Stimulated activated CD4-positive, alpha-beta T cell treated with anti-CD3 and anti-CD28 coated beads, Interleukin-15, amount 100 ng/mL, for 48 hours (primary cell): ENCODE measurements around the gene KCNIP1.

ENCODE experiments used
- DNase-seq, 2 donors: peaks; one replicate each; pipeline ENCODE4 v3.0.0-alpha.2; 2020; ENCODE audit warnings: low read depth in 2 of 2

The KCNIP1 gene

GRCh38 chr5:170715141-170715540 lies 211.3 kb downstream of the KCNIP1 start:
- no peak for DNase-seq

GRCh38 chr5:170716396-170716795 lies 212.6 kb downstream of the KCNIP1 start:
- DNase-seq, result no peak

GRCh38 chr5:170719551-170719950 lies 215.7 kb downstream of the KCNIP1 start:
- no peak for DNase-seq

GRCh38 chr5:170720179-170720578 lies 216.4 kb downstream of the KCNIP1 start:
- no peak for DNase-seq

- DNase-seq, result no peak
These were observed 217.2 kb downstream of the KCNIP1 start for GRCh38 chr5:170720984-170721383.

GRCh38 chr5:170721681-170722080 lies 217.9 kb downstream of the KCNIP1 start:
- DNase-seq, result no peak

GRCh38 chr5:170722316-170722715 lies 218.5 kb downstream of the KCNIP1 start:
- no peak for DNase-seq

GRCh38 chr5:170731052-170731451 lies 227.2 kb downstream of the KCNIP1 start:
- DNase-seq, result no peak

- no peak for DNase-seq
These were observed 228.9 kb downstream of the KCNIP1 start for GRCh38 chr5:170732685-170733084.

- no peak for DNase-seq
These were observed 233.1 kb downstream of the KCNIP1 start for GRCh38 chr5:170736966-170737365.

GRCh38 chr5:170737591-170737990 lies 233.8 kb downstream of the KCNIP1 start:
- no peak for DNase-seq

- no peak for DNase-seq
These were observed 235.0 kb downstream of the KCNIP1 start for GRCh38 chr5:170738840-170739239.

- no peak for DNase-seq
These were observed 235.6 kb downstream of the KCNIP1 start for GRCh38 chr5:170739446-170739845.

- no peak for DNase-seq
These were observed 236.9 kb downstream of the KCNIP1 start for GRCh38 chr5:170740551-170741205.

GRCh38 chr5:170741801-170742200 lies 238.0 kb downstream of the KCNIP1 start:
- no peak for DNase-seq

- DNase-seq, result no peak
These were observed 240.0 kb downstream of the KCNIP1 start for GRCh38 chr5:170743876-170744212.

GRCh38 chr5:170745481-170746071 lies 241.8 kb downstream of the KCNIP1 start:
- no peak for DNase-seq

- DNase-seq, result no peak
These were observed 242.5 kb downstream of the KCNIP1 start for GRCh38 chr5:170746075-170746960.

GRCh38 chr5:170746961-170747340 lies 243.1 kb downstream of the KCNIP1 start:
- no peak for DNase-seq

- DNase-seq, result no peak
These were observed 243.5 kb downstream of the KCNIP1 start for GRCh38 chr5:170747357-170747756.

GRCh38 chr5:170747851-170748250 lies 244.0 kb downstream of the KCNIP1 start:
- no peak for DNase-seq

- DNase-seq, result no peak
These were observed 245.2 kb downstream of the KCNIP1 start for GRCh38 chr5:170748951-170749471.
